NCI-H446 (cell line): ENCODE measurements around the gene HMX3.
A peak's percentile ranks its signal among the peaks of the same experiment; 100 is the strongest.
"Not testable (repeated sequence)": the region's sequence is repeated elsewhere in the genome, so short reads cannot be mapped to it uniquely, and the experiment has no call there.

Experiments
- DNase-seq, 2 experiments: peaks; one replicate each; lab custom pipeline; 2025; lab: John Stamatoyannopoulos, UW

Gene HMX3

GRCh38 chr10:123148414-123149161 lies 12.8 kb downstream of the HMX3 start:
- DNase-seq = peak in 1 of 2 experiments; percentile 7

- DNase-seq = no peak
Measured at GRCh38 chr10:123149162-123149567, 13.4 kb downstream of the HMX3 start.

- peak in 1 of 2 experiments; percentile 24 for DNase-seq
Measured at GRCh38 chr10:123149568-123150270, 13.9 kb downstream of the HMX3 start.

- DNase-seq = no peak
Measured at GRCh38 chr10:123150271-123150985, 14.7 kb downstream of the HMX3 start.

- DNase-seq = no peak
Measured at GRCh38 chr10:123150986-123151736, 15.4 kb downstream of the HMX3 start.

GRCh38 chr10:123151737-123152135 lies 16.0 kb downstream of the HMX3 start:
- no peak for DNase-seq

- no peak for DNase-seq
Measured at GRCh38 chr10:123153486-123154091, 17.8 kb downstream of the HMX3 start.

- peak; percentile 93 to 97 for DNase-seq
Measured at GRCh38 chr10:123154092-123154710, 18.4 kb downstream of the HMX3 start, which contains the start of gene BUB3. Gene BUB3, plus strand, starts transcription at chr10:123154402. Its CDS starts 516 bp downstream, at chr10:123154918.

- no peak for DNase-seq
Measured at GRCh38 chr10:123154711-123155505, 19.1 kb downstream of the HMX3 start.

- no peak for DNase-seq
Measured at GRCh38 chr10:123156078-123156477, 20.3 kb downstream of the HMX3 start.

GRCh38 chr10:123157210-123157609 lies 21.4 kb downstream of the HMX3 start:
- no peak for DNase-seq

GRCh38 chr10:123158682-123159081 lies 22.9 kb downstream of the HMX3 start:
- no peak for DNase-seq

GRCh38 chr10:123160311-123160980 lies 24.7 kb downstream of the HMX3 start:
- DNase-seq = no peak

GRCh38 chr10:123164319-123164718 lies 28.5 kb downstream of the HMX3 start:
- no peak for DNase-seq

GRCh38 chr10:123165445-123166072 lies 29.8 kb downstream of the HMX3 start:
- DNase-seq = peak in 1 of 2 experiments; percentile 2

GRCh38 chr10:123166618-123167017 lies 30.8 kb downstream of the HMX3 start:
- no peak for DNase-seq

- DNase-seq = no peak
Measured at GRCh38 chr10:123170961-123171360, 35.2 kb downstream of the HMX3 start.

GRCh38 chr10:123171616-123172015 lies 35.8 kb downstream of the HMX3 start:
- not testable (repeated sequence) for DNase-seq
